OCI-LY3 (cell line): ENCODE data around the gene H1-8.
"Not testable (repeated sequence)": the region's sequence is repeated elsewhere in the genome, so short reads cannot be mapped to it uniquely, and the experiment has no call there.

Source experiments
- H2AFZ ChIP-seq: fragments of 200-600, 300-600 bp; shearing (Covaris generic); 2 replicates; pipeline ENCODE4 v1.6.0; 2014; ENCODE audit warnings: antibody characterized with exemption, low read depth, low read length
- H3K27ac ChIP-seq: fragments of 200-600, 300-600 bp; sonication (generic); 2 replicates; pipeline ENCODE4 v1.5.1; 2014; ENCODE audit warnings: mild to moderate bottlenecking, low read length, moderate library complexity, mixed read lengths
- H3K27me3 ChIP-seq: fragments of 200-600, 300-600 bp; sonication (generic); 2 replicates; pipeline ENCODE4 v1.6.1; 2014; ENCODE audit warnings: low read depth, low read length, mixed read lengths
- H3K36me3 ChIP-seq: fragments of 200-600, 300-600 bp; sonication (generic); replicated peaks from 2 replicates; pipeline ENCODE3; 2014; ENCODE audit warnings: low read depth, low read length, mixed read lengths
- H3K4me1 ChIP-seq: fragments of 300-600, 200-600 bp; sonication (generic); 2 replicates; pipeline ENCODE4 v1.6.1; 2014; ENCODE audit warnings: low read length, mixed read lengths
- H3K4me2 ChIP-seq: fragments of 200-600, 300-600 bp; sonication (generic); 2 replicates; pipeline ENCODE4 v1.6.1; 2014; ENCODE audit warnings: low read length, mixed read lengths
- H3K4me3 ChIP-seq: fragments of 300-600, 200-600 bp; sonication (generic); 2 replicates; pipeline ENCODE4 v1.5.1; 2014; ENCODE audit warnings: antibody characterized with exemption, mild to moderate bottlenecking, low read length, moderate library complexity
- H3K79me2 ChIP-seq: fragments of 300-600, 200-600 bp; shearing (Covaris generic); 2 replicates; pipeline ENCODE4 v1.6.1; 2014; ENCODE audit warnings: mild to moderate bottlenecking, low read length, mixed read lengths
- H3K9ac ChIP-seq: fragments of 300-600, 200-600 bp; shearing (Covaris generic); 2 replicates; pipeline ENCODE4 v1.6.0; 2014; ENCODE audit warnings: mild to moderate bottlenecking, low read length, moderate library complexity
- H3K9me3 ChIP-seq: fragments of 200-600, 300-600 bp; shearing (Covaris generic); 2 replicates; pipeline ENCODE4 v1.6.1; 2014; ENCODE audit warnings: low read length, mixed read lengths; ENCODE audit not compliant: insufficient read depth
- H4K20me1 ChIP-seq: fragments of 200-600, 300-600 bp; sonication (generic); 2 replicates; pipeline ENCODE4 v1.6.1; 2016; ENCODE audit warnings: low read length, mixed read lengths; ENCODE audit not compliant: insufficient read depth
- CTCF ChIP-seq: fragments of 200-600, 300-600 bp; sonication (generic); IDR thresholded peaks from 2 replicates; pipeline ENCODE4 v1.5.1; 2014; ENCODE audit warnings: antibody characterized with exemption, low read length, low read depth
- EZH2phosphoT487 ChIP-seq: fragments of 200-600 bp; shearing (Covaris generic); IDR thresholded peaks from 2 replicates; pipeline ENCODE4 v1.6.1; 2018; ENCODE audit warnings: antibody characterized with exemption, mixed run types, low read depth

The H1-8 gene

GRCh38 chr3:129543999-129544398 lies 1.0 kb downstream of the H1-8 start:
- Histone ChIP-seq H3K9me3 (no peaks in the 10 kb centered on the region), H3K27me3 (no peaks in the 10 kb centered on the region), H3K36me3 (no peaks in the 10 kb centered on the region), H3K4me3 (no peak overlapping the region), H3K27ac (no peak overlapping the region), H2AFZ (no peak overlapping the region), H3K9ac (no peak overlapping the region), H3K79me2 (no peaks in the 10 kb centered on the region), H3K4me1 (no peaks in the 10 kb centered on the region), H3K4me2 (no peak overlapping the region), H4K20me1 (no peaks in the 10 kb centered on the region)
- no peak for TF ChIP-seq CTCF
- no peak for TF ChIP-seq EZH2phosphoT487

- H3K27ac ChIP-seq, H3K4me2 ChIP-seq, H3K36me3 ChIP-seq, H2AFZ ChIP-seq, H3K27me3 ChIP-seq, H3K79me2 ChIP-seq, H4K20me1 ChIP-seq, H3K4me3 ChIP-seq, H3K4me1 ChIP-seq, H3K9ac ChIP-seq, H3K9me3 ChIP-seq: not testable (repeated sequence)
Observed at GRCh38 chr3:129545951-129546350, 3.0 kb downstream of the H1-8 start.

GRCh38 chr3:129547241-129547640 lies 4.3 kb downstream of the H1-8 start:
- no peaks in the 10 kb centered on the region for H4K20me1 ChIP-seq

GRCh38 chr3:129548104-129548965 lies 5.4 kb downstream of the H1-8 start:
- H3K9ac ChIP-seq: no peak overlapping the region
- no peak overlapping the region for H3K4me3 ChIP-seq
- no peak overlapping the region for H3K4me2 ChIP-seq
- H3K27me3 ChIP-seq: peaks cover 6% of the 10 kb centered on the region; the same call in 1 of the 2 replicates
- no peaks in the 10 kb centered on the region for H3K36me3 ChIP-seq
- no peaks in the 10 kb centered on the region for H3K9me3 ChIP-seq
- no peak overlapping the region for H3K27ac ChIP-seq
- TF ChIP-seq EZH2phosphoT487 (no peak), CTCF (no peak)
- H4K20me1 ChIP-seq: no peaks in the 10 kb centered on the region
- H3K79me2 ChIP-seq: no peaks in the 10 kb centered on the region
- H2AFZ ChIP-seq: no peak overlapping the region
- no peaks in the 10 kb centered on the region for H3K4me1 ChIP-seq

More at GRCh38 chr3:129547241-129547640, 4.3 kb downstream of the H1-8 start:
- H3K4me2 ChIP-seq: no peak overlapping the region
- H3K4me1 ChIP-seq: no peaks in the 10 kb centered on the region
- no peaks in the 10 kb centered on the region for H3K9me3 ChIP-seq
- H3K27me3 ChIP-seq: no peaks in the 10 kb centered on the region
- H3K9ac ChIP-seq: no peak overlapping the region
- H2AFZ ChIP-seq: no peak overlapping the region
- H3K27ac ChIP-seq: no peak overlapping the region
- TF ChIP-seq CTCF (no peak), EZH2phosphoT487 (no peak)
- H3K36me3 ChIP-seq: no peaks in the 10 kb centered on the region
- H3K79me2 ChIP-seq: no peaks in the 10 kb centered on the region
- no peak overlapping the region for H3K4me3 ChIP-seq
